Upper lobe of right lung (tissue), 1 donor: ENCODE results near the gene CHMP3. TPM values are rescaled to one million over a fixed set of nuclear protein-coding genes. Genes with fewer than 3 reads are reported as not detected.

Experiments
- ATAC-seq: fragments of 200-7000 bp; cut with Tn5 transposase; one replicate; pipeline ENCODE4 v1.9.1; 2020; ENCODE audit warnings: mild to moderate bottlenecking, moderate library complexity
- DNase-seq: peaks from one replicate; pipeline ENCODE4 v3.0.0-alpha.2; 2020
- H3K27ac ChIP-seq: fragments of 200-600 bp; one replicate; pipeline ENCODE4 v1.8.0; 2022
- H3K27me3 ChIP-seq: fragments of 200-600 bp; one replicate; pipeline ENCODE4 v1.8.0; 2022; ENCODE audit warnings: mild to moderate bottlenecking
- H3K36me3 ChIP-seq: fragments of 200-600 bp; one replicate; pipeline ENCODE4 v1.8.0; 2022
- H3K4me1 ChIP-seq: fragments of 200-600 bp; one replicate; pipeline ENCODE4 v1.8.0; 2022
- H3K4me3 ChIP-seq: fragments of 200-600 bp; one replicate; pipeline ENCODE4 v1.8.0; 2022; ENCODE audit warnings: mild to moderate bottlenecking
- H3K9me3 ChIP-seq: fragments of 200-600 bp; one replicate; pipeline ENCODE4 v1.8.0; 2022
- CTCF ChIP-seq: fragments of 200-600 bp; IDR thresholded peaks from one replicate; pipeline ENCODE4 v1.8.0; 2022; ENCODE audit warnings: antibody characterized with exemption
- intact Hi-C: fragments of 100-400 bp; cut with DNase I; formaldehyde crosslinking; loops from one replicate; pipeline ENCODE4 v1.11.0; 2022
- total RNA-seq: library from RNA; stranded (reverse); fragmentation: NEBNext Ultra II Directional; extraction: Animal tissue kit (Norgen Biotek cat#: 25700); gene quantifications from one replicate; pipeline ENCODE4 v1.2.1, GENCODE V29; 2021
- donor health status: DM: no; HTN: yes; CAD: no; lungs with severe emphysema.

Gene CHMP3
- total RNA-seq, 1 donor from 2014 or later, result 159 TPM

- intact Hi-C loops, result no loop called here
- H3K4me1 ChIP-seq, result no peaks in the 10 kb centered on the region
- H3K27ac ChIP-seq, result no peak overlapping the region
- no peaks in the 10 kb centered on the region for H3K27me3 ChIP-seq
- ATAC-seq, result peak; percentile 30
- no peak for TF ChIP-seq CTCF
- no peaks in the 10 kb centered on the region for H3K9me3 ChIP-seq
- H3K36me3 ChIP-seq, result no peaks in the 10 kb centered on the region
- no peak overlapping the region for H3K4me3 ChIP-seq
- no peak for DNase-seq
Measured at GRCh38 chr2:86577817-86578456, 14.7 kb upstream of the CHMP3 start.

- DNase-seq (no peak), ATAC-seq (no peak)
- Histone ChIP-seq H3K36me3 (no peaks in the 10 kb centered on the region), H3K27ac (no peak overlapping the region), H3K4me3 (no peak overlapping the region), H3K4me1 (no peaks in the 10 kb centered on the region), H3K9me3 (no peaks in the 10 kb centered on the region), H3K27me3 (no peaks in the 10 kb centered on the region)
- TF ChIP-seq CTCF, result no peak
- intact Hi-C loops, result no loop called here
Measured at GRCh38 chr2:86570059-86570458, 6.8 kb upstream of the CHMP3 start.

GRCh38 chr2:86566821-86567190 lies 3.6 kb upstream of the CHMP3 start:
- H3K4me3 ChIP-seq, result no peak overlapping the region
- no peak for ATAC-seq
- intact Hi-C loops, result no loop called here
- peaks cover 5% of the 10 kb centered on the region for H3K4me1 ChIP-seq
- H3K9me3 ChIP-seq, result no peaks in the 10 kb centered on the region
- no peaks in the 10 kb centered on the region for H3K36me3 ChIP-seq
- no peaks in the 10 kb centered on the region for H3K27me3 ChIP-seq
- no peak for DNase-seq
- no peak overlapping the region for H3K27ac ChIP-seq
- no peak for TF ChIP-seq CTCF

- H3K36me3 ChIP-seq, result no peaks in the 10 kb centered on the region
- no peak for DNase-seq
- peaks cover 9% of the 10 kb centered on the region for H3K4me1 ChIP-seq
- no peak for ATAC-seq
- H3K9me3 ChIP-seq, result no peaks in the 10 kb centered on the region
- no peak overlapping the region for H3K27ac ChIP-seq
- no peaks in the 10 kb centered on the region for H3K27me3 ChIP-seq
- intact Hi-C loops, result no loop called here
- TF ChIP-seq CTCF, result no peak
- no peak overlapping the region for H3K4me3 ChIP-seq
Measured at GRCh38 chr2:86566158-86566820, 3.0 kb upstream of the CHMP3 start.

- H3K27ac ChIP-seq, result peak overlapping the region; percentile 100
- peaks cover 9% of the 10 kb centered on the region for H3K4me1 ChIP-seq
- no peaks in the 10 kb centered on the region for H3K27me3 ChIP-seq
- H3K4me3 ChIP-seq, result peak overlapping the region; percentile 64
- no peaks in the 10 kb centered on the region for H3K9me3 ChIP-seq
- no peaks in the 10 kb centered on the region for H3K36me3 ChIP-seq
- intact Hi-C loops, result no loop called here
- ATAC-seq (no peak), DNase-seq (no peak)
- no peak for TF ChIP-seq CTCF
Measured at GRCh38 chr2:86563650-86564061, 413 bp upstream of the CHMP3 start.
